HG03439 (cell line): Measurements from ENCODE around the gene CTPS1.

ENCODE experiments used
- ATAC-seq: cut with Tn5 transposase; IDR thresholded peaks from one replicate; pipeline ENCODE4 v1.9.1; 2021; ENCODE audit warnings: mild to moderate bottlenecking, moderate library complexity; ENCODE audit not compliant: unreplicated experiment

Gene CTPS1

GRCh38 chr1:40989066-40989465 lies 9.6 kb downstream of the CTPS1 start:
- no peak for ATAC-seq

DNA sequence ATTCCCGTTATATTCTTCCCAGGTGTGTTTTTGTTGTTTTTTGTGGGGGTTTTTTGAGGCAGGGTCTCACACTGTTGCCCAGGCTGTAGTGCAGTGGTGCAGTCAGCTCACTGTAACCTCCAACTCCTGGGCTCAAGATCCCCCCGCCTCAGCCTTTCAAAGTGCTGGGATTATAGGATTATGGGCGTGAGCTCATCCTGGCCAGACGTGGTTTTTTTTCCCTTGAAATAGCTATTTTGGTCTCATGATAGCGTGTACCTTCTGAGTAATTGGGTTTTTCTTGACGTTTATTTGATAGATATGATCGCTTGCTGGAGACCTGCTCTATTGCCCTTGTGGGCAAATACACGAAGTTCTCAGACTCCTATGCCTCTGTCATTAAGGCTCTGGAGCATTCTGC lies 17.6 kb downstream of the CTPS1 start:
- ATAC-seq, result no peak

GRCh38 chr1:40998668-40999067 lies 19.2 kb downstream of the CTPS1 start:
- ATAC-seq, result no peak

- no peak for ATAC-seq
Observed at GRCh38 chr1:41003127-41003639, 23.7 kb downstream of the CTPS1 start.

DNA sequence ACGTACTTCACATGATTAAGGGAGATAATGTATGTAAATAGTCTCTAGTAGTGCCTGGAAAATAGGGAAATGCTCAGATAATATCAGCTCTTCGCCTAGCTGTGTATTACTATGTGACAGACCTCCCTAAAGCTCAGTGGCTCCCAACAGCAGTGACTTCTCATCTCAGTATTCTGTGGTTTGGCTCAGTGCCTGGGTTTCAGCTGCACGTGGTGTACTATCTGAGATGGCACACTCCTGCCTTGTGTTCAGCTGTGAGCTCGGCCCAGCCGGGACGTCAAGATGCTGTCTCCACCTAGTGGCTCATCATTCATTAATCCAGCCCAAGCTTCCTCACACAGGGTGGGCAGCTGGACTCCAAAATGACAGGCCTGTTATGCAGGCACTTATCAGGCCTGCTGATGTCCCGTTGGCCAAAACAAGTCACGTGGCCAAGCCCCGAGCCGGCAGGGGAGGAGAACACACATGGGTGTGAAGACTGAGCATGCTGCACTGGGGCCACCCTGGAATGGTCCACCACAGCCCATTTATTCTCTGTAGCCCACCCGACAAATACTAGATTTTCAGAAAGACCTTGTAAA lies 24.2 kb downstream of the CTPS1 start:
- peak; percentile 87 for ATAC-seq

GRCh38 chr1:41005876-41006275 lies 26.4 kb downstream of the CTPS1 start:
- ATAC-seq, result no peak

DNA sequence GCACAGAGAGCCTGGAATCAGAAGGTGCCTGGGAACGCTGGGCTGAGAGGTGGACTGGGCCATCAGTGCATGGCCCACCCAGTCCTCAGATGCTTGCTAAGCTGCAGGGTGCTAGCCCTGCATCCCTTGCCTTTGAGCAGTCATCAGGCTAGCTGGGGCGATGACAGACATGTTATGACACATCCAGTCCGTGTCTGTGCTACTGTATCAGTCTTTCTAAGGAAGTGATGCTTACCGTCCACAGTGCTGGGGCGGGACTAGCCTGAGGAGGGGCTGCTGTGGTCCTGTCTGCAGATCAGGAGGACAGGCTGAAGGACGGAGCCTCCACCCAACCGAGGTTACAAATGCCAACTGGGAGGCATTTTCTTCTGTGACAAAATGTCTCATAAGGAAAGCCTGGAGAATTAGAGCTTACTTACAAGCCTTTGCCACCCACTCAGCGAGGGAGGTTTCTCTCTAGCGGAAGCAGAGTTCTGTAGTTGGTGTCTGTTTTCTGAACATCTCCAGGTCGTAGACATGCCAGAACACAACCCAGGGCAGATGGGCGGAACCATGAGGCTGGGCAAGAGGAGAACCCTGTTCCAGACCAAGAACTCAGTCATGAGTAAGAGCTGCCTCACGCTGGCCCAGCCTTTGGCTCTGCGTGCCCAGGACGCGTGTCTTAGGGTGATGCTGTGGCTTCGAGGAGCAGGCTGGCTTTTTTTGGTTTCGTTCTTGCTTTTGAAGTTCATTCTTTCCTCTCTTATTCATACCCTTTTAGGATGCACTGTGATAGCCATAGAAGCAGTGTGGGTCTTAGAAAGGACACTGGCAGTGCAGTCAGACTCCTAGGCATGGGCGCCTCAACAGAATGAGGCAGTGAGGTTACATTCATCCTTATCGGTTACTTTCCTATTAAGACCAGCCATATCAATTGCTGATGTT lies 27.7 kb downstream of the CTPS1 start:
- no peak for ATAC-seq

DNA sequence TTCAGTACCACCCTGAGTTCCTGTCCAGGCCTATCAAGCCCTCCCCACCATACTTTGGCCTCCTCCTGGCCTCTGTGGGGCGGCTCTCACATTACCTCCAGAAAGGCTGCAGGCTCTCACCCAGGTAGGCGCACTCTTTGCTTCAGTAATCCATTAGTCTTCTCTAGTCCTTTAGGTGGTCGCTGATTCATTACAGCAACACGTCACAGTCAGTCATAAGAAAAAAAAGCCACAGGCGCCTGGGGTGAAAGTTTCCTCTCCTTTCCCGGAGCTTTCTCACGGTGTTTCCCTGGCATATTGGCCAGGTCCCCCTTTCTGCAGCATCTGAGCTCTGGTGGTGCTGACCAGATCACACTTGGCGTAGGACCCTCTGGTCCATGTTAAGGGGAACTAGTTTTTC lies 30.0 kb downstream of the CTPS1 start:
- ATAC-seq, result no peak

GRCh38 chr1:41010345-41010744 lies 30.8 kb downstream of the CTPS1 start:
- no peak for ATAC-seq

DNA sequence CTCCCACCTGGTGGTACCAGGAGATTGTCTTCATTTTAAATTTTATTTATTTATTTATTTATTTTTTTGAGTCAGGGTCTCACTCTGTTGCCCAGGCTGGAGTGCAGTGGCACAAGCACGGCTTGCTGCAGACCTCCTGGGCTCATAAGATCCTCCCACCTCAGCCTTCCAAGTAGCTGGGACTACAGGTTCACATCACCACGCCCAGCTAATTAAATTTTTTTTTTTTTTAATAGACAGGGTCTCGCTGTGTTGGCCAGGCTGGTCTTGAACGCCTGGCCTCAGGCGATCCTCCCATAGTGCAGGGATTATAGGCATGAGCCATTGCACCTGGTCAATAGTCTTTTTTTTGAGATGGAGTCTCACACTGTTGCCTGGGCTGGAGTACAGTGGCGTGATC lies 33.5 kb downstream of the CTPS1 start:
- no peak for ATAC-seq

DNA sequence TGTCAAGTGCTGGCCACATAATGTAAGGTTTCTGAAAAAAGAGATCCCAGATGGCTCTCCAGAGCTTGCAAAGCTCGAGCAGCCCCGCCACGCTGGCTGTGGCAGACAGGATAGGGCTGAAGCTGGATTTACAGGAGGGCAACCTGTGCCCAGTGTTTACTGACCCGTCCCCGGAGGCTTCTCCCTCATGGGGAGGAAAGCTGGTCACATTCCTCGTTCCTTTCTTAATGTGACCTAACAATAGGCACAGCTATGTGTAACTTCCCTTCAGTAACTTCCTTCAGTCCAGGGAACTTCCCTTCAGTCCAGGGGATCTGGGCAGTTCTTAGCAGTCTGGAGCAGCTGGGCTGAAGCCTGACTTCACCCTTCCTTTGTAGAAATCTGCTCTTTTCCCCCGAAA lies 34.3 kb downstream of the CTPS1 start:
- no peak for ATAC-seq

DNA sequence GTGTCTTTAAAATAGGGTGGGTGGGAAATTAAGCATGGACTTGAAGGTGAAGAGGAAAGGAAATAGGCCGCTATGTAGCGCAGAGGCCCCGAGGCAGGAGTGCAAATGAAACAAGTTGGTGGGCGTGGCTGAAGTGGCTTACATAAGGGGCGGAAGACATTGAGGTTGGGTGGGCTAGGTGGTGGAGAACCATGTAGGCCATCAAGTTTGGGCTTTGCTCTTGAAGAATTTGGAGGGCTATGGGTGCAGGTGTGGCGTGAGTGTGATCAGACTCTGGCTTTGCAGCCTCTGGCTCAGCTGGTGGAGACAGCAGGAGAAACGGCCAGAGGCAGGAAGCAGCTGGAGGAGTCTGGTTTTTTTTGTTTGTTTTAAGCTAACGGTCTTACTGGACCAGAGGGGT lies 35.4 kb downstream of the CTPS1 start:
- ATAC-seq, result no peak

- ATAC-seq, result no peak
Observed at GRCh38 chr1:41015281-41015896, 35.9 kb downstream of the CTPS1 start.

DNA sequence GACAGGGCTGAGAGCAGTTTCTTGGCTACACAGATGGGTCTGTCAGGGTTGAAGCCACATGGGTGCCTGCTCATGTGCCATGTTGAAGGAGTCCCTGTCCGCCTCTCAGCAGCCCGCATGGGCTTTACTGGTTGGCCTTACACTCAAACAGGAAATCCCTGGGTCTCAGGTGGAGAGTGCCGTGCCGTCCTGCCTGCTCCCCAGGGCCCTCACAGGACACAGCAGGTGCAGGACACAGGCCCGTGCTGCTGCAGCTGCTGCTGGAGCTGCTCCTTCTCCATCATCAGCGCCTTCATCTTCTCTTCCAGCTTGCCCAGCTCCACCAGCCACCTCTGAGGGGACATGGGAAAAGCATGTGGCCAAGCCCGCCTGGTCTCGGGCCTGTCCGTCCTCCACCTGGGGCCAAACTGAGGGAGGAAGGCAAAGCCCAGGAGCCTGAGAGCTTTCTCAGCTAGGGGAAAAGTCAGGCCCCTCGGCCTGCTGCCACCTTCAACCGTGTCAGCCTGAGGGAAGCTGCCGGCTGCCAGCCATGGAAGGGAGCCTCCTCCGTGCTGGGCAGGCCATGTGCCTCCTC lies 36.5 kb downstream of the CTPS1 start:
- no peak for ATAC-seq

- ATAC-seq, result no peak
Observed at GRCh38 chr1:41017141-41018017, 37.9 kb downstream of the CTPS1 start.

- ATAC-seq, result no peak
Observed at GRCh38 chr1:41018018-41018410, 38.5 kb downstream of the CTPS1 start.

- no peak for ATAC-seq
Observed at GRCh38 chr1:41019353-41019745, 39.9 kb downstream of the CTPS1 start.

DNA sequence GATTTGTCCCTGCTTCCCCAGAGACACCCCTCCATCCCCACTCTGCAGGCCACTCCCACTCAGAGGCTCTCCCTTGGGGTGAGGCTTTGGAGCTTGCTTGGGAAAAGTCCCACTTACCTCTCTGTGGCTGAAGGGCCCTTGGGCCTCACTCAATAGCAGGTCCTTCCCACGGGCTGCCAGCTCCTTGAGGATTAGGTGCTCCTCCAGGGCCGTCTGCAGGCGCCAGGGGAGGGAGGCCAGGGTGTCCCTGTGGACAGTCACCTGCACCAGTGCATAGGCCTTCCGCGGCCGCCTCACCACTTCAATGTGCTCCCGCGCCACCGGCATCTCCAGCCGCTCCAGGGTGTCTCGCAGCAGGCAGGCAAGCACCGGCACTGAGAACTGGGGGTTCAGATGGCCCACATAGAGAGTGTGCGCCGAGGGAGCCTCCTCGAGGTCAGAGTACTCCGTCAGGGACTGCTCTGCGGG lies 40.6 kb downstream of the CTPS1 start:
- ATAC-seq, result no peak

DNA sequence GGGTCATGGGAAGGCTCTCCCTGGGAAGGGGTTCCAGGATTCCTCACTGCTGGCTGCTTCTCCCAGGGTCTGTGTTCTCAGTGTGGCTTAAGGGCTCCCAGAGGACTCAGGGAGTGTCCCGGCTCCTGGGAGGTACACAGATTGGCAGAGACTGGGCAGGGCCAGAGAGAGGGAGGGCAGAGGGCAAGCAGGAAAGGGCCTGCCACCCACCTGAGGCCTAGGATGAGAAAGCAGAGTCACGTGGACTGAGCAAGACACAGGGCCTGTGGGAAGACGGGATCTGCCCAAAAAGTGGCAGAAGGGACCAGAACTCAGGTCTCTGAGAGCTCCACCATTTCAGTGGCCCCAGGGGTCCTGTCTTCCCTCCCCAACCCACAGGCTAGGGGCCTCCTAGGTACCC lies 41.2 kb downstream of the CTPS1 start:
- ATAC-seq, result no peak

DNA sequence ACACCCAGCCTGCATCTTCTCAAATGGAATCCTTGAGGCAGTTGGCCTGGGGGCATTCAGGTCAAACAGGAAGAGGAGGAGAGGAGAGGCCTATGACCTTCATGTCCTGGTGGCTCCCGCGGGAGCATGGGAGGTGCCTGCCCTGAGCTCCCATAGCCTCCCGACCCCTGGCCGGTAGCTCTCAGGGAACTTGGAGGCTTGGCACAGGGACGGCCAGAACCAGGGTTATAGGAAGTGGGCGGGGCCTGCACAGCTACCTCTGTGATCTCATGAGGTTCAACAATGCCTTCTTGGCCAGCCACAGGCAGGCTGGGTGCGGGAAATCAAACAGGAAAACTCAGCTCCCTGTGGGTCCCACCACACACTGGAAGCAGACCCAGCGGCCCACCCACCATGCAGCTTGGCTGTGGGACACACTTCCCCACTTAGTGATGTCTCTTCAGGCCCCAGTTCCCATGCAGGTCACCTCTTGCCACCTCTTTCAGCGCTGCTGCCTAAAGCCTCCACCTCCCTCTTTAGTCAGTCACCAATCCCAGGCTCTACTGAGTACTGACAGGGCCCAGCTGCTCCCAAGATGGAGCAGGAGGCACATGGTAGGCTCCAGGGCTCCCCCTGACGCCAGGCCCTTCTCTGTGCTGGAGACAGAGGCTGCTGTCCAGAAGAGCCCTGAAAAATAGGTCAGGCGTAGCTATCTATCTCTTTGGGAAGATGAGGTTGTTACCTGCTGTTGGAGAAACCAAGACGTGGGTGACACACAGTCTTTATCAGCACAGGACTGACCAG lies 42.2 kb downstream of the CTPS1 start, which contains the start of gene SLFNL1:
Gene SLFNL1, minus strand, starts transcription at position 200 of the 783 bp plus-strand sequence. CDS start 1,065 bp downstream, outside the sequence.
- no peak for ATAC-seq
